Keratinocyte (primary cell): ENCODE data around the gene WDR35. TPM values are rescaled to one million over a fixed set of nuclear protein-coding genes. Genes with fewer than 3 reads are reported as not detected.

Source experiments
- DNase-seq: peaks from one replicate; pipeline ENCODE4 v3.0.0-alpha.2; 2011; ENCODE audit warnings: low read depth, missing footprints, low spot score
- FAIRE-seq: peaks from 2 replicates; lab custom pipeline; 2011; peaks lifted over from hg19 to GRCh38; lab: Jason Lieb, UNC
- H2AFZ ChIP-seq: 2 replicates; pipeline ENCODE4 v1.6.0; 2012; ENCODE audit warnings: low read length, control low read depth, inconsistent platforms; ENCODE audit not compliant: control insufficient read depth
- H3K27ac ChIP-seq: 2 replicates; pipeline ENCODE4 v1.5.1; 2011; ENCODE audit warnings: low read length; ENCODE audit not compliant: control insufficient read depth, insufficient read depth
- H3K27me3 ChIP-seq: 3 replicates; pipeline ENCODE4 v1.6.0; 2011; ENCODE audit warnings: low read length; ENCODE audit not compliant: control insufficient read depth, insufficient read depth; ENCODE audit errors: extremely low read depth
- H3K36me3 ChIP-seq, 2 experiments: 2 replicates in 1 of 2; 3 replicates in 1 of 2; pipeline ENCODE4 v1.5.1; 2011; ENCODE audit warnings: low read length in 2 of 2, mild to moderate bottlenecking in 1 of 2; ENCODE audit not compliant: control insufficient read depth in 2 of 2, insufficient read depth in 2 of 2; ENCODE audit errors: extremely low read depth in 1 of 2
- H3K4me1 ChIP-seq: 3 replicates; pipeline ENCODE4 v1.5.1; 2011; ENCODE audit warnings: low read length; ENCODE audit not compliant: control insufficient read depth, insufficient read depth; ENCODE audit errors: extremely low read depth
- H3K4me2 ChIP-seq: 3 replicates; pipeline ENCODE4 v1.6.0; 2011; ENCODE audit warnings: low read depth, low read length; ENCODE audit not compliant: control insufficient read depth, insufficient read depth; ENCODE audit errors: extremely low read depth
- H3K4me3 ChIP-seq, 3 experiments: fragments of 200-600 bp in 1 of 3; sonication (generic) in 1 of 3; 2 replicates in 2 of 3; 3 replicates in 1 of 3; pipeline ENCODE4 v1.5.1; 2011 to 2016; ENCODE audit warnings: low read length in 3 of 3, mild to moderate bottlenecking in 3 of 3, control low read depth in 2 of 3, inconsistent platforms in 1 of 3, low read depth in 1 of 3, mixed read lengths in 1 of 3, mixed run types in 1 of 3, moderate library complexity in 1 of 3; ENCODE audit not compliant: control insufficient read depth in 2 of 3, insufficient read depth in 2 of 3; ENCODE audit errors: extremely low read depth in 1 of 3
- H3K79me2 ChIP-seq: 2 replicates; pipeline ENCODE4 v1.6.0; 2012; ENCODE audit warnings: low read length; ENCODE audit not compliant: control insufficient read depth, insufficient read depth
- H3K9ac ChIP-seq: 3 replicates; pipeline ENCODE4 v1.6.0; 2011; ENCODE audit warnings: low read length; ENCODE audit not compliant: control insufficient read depth, insufficient read depth; ENCODE audit errors: extremely low read depth
- H3K9me1 ChIP-seq: 3 replicates; pipeline ENCODE4 v1.6.0; 2011; ENCODE audit warnings: low read length; ENCODE audit not compliant: control insufficient read depth, insufficient read depth; ENCODE audit errors: extremely low read depth
- H3K9me3 ChIP-seq: 2 replicates; pipeline ENCODE4 v1.5.1; 2012; ENCODE audit warnings: low read depth, low read length; ENCODE audit not compliant: control insufficient read depth
- H4K20me1 ChIP-seq: 3 replicates; pipeline ENCODE4 v1.6.0; 2011; ENCODE audit warnings: low read length; ENCODE audit not compliant: control insufficient read depth, insufficient read depth; ENCODE audit errors: extremely low read depth
- EZH2 ChIP-seq: IDR thresholded peaks from one replicate; pipeline ENCODE4 v1.6.1; 2012; ENCODE audit warnings: inconsistent platforms, mild to moderate bottlenecking, low read length, moderate library complexity
- dilution Hi-C: fragments of 300-500 bp; cut with MboI; formaldehyde crosslinking; loops from one replicate; pipeline ENCODE4 v1.7.0; 2020; ENCODE audit warnings: low sequenced_read_pairs; ENCODE audit not compliant: extremely low pct_ligation_motif_present
- polyA plus RNA-seq, 5 experiments: library from polyadenylated mRNA; depleted of rRNA in 3 of 5; stranded (reverse) in 3 of 5; stranded (forward) in 1 of 5; unstranded in 1 of 5; fragments of >200 nt; gene quantifications; 1 replicate in 1 of 5; 2 replicates in 3 of 5; 3 replicates in 1 of 5; pipeline versions ENCODE4 v1.2.1 to v1.2.3, GENCODE V29; 2011 to 2012; ENCODE audit warnings: missing spikeins in 2 of 5, low read depth in 1 of 5, low replicate concordance in 1 of 5
- TF ChIP-seq, protein P1 (sequence below), 3 experiments: IDR thresholded peaks in 1 of 3; conservative IDR thresholded peaks in 1 of 3; optimal IDR thresholded peaks in 1 of 3; 2 replicates in 2 of 3; 3 replicates in 1 of 3; pipeline versions ENCODE3 to v1.5.1; 2011; ENCODE audit warnings: low read length in 3 of 3, mild to moderate bottlenecking in 3 of 3, moderate library complexity in 2 of 3, control low read depth in 1 of 3, inconsistent platforms in 1 of 3; ENCODE audit not compliant: insufficient read depth in 2 of 3; ENCODE audit errors: extremely low read depth in 1 of 3

Gene WDR35
- polyA plus RNA-seq, 1 donor (not counting 4 experiments of a cell fraction or from before 2014, with no cell fraction given) = 8.8 TPM

DNA sequence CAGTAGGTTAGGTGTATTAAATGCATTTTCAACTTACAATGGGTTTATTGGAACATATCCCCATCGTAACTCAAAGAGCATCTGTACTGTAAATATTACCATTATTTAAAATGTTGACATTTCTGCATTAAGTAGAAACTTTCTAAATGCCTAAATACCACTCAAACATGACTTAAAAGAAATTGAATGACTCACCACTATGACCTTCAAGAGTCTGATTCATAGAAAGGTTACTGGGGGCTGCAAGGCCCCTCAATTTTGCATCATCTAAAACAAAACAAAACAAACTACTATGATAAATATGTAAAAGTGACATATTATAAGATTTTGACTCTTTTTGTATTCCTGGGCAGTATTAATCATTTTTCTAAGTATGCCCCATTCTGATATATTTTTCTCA lies 7.6 kb downstream of the WDR35 start:
- FAIRE-seq = no peak
- Histone ChIP-seq H3K4me1 (no peaks in the 10 kb centered on the region), H3K36me3 (peaks cover 0 to 4% of the 10 kb centered on the region in 2 experiments), H3K79me2 (peaks cover 3% of the 10 kb centered on the region), H3K9me1 (no peaks in the 10 kb centered on the region), H3K27me3 (no peaks in the 10 kb centered on the region), H4K20me1 (no peaks in the 10 kb centered on the region), H3K9me3 (no peaks in the 10 kb centered on the region), H3K27ac (no peak overlapping the region), H3K4me3 (no peak overlapping the region), H2AFZ (no peak overlapping the region), H3K4me2 (no peak overlapping the region), H3K9ac (no peak overlapping the region)
- no peak for TF ChIP-seq EZH2
- dilution Hi-C loops = no loop called here
- no peak for DNase-seq

- Histone ChIP-seq H3K9me3 (no peaks in the 10 kb centered on the region), H3K4me3 (no peak overlapping the region), H4K20me1 (no peaks in the 10 kb centered on the region), H3K36me3 (peaks cover 0 to 4% of the 10 kb centered on the region in 2 experiments), H3K4me2 (no peak overlapping the region), H2AFZ (no peak overlapping the region), H3K79me2 (no peaks in the 10 kb centered on the region), H3K9ac (no peak overlapping the region), H3K4me1 (no peaks in the 10 kb centered on the region), H3K27ac (no peak overlapping the region), H3K9me1 (no peaks in the 10 kb centered on the region), H3K27me3 (no peaks in the 10 kb centered on the region)
- dilution Hi-C loops = no loop called here
- DNase-seq = no peak
- TF ChIP-seq, protein P1, sequence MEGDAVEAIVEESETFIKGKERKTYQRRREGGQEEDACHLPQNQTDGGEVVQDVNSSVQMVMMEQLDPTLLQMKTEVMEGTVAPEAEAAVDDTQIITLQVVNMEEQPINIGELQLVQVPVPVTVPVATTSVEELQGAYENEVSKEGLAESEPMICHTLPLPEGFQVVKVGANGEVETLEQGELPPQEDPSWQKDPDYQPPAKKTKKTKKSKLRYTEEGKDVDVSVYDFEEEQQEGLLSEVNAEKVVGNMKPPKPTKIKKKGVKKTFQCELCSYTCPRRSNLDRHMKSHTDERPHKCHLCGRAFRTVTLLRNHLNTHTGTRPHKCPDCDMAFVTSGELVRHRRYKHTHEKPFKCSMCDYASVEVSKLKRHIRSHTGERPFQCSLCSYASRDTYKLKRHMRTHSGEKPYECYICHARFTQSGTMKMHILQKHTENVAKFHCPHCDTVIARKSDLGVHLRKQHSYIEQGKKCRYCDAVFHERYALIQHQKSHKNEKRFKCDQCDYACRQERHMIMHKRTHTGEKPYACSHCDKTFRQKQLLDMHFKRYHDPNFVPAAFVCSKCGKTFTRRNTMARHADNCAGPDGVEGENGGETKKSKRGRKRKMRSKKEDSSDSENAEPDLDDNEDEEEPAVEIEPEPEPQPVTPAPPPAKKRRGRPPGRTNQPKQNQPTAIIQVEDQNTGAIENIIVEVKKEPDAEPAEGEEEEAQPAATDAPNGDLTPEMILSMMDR (optimal IDR thresholded peaks at IDR 0.05 in 1 of 3, IDR thresholded peaks at IDR 0.05 in 1 of 3, conservative IDR thresholded peaks at IDR 0.05 in 1 of 3; ENCODE audit: extremely low read depth in 1 of 3, insufficient read depth in 2 of 3, low read length in 3 of 3) = no peak
- no peak for TF ChIP-seq EZH2
- no peak for FAIRE-seq
Observed at GRCh38 chr2:19979932-19980331, 10.0 kb downstream of the WDR35 start.

DNA sequence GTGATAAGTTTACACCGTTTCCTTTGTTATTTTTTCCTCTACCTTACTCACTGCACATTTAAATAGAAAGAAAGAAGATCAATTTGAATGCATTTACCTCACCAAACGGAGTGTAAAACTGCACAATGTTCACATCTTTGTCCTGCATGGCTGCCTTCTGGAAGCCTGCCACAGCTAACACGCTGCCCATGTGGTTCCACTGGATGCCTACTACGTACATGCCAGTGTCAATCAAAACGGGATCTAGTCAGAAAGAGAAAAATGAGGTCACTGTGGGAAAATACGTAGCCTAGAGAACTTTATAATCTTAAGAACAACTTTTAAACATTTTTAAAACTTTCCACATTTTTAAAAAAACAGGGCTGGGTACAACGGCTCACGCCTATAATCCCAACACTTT lies 16.4 kb downstream of the WDR35 start:
- no peak for TF ChIP-seq EZH2
- TF ChIP-seq, protein P1 (optimal IDR thresholded peaks at IDR 0.05 in 1 of 3, IDR thresholded peaks at IDR 0.05 in 1 of 3, conservative IDR thresholded peaks at IDR 0.05 in 1 of 3; ENCODE audit: extremely low read depth in 1 of 3, insufficient read depth in 2 of 3, low read length in 3 of 3) = no peak
- Histone ChIP-seq H3K79me2 (no peaks in the 10 kb centered on the region), H4K20me1 (no peaks in the 10 kb centered on the region), H3K9ac (no peak overlapping the region), H3K36me3 (peaks cover 8 to 9% of the 10 kb centered on the region in 2 experiments), H3K9me3 (no peaks in the 10 kb centered on the region), H3K4me1 (no peaks in the 10 kb centered on the region), H3K27me3 (no peaks in the 10 kb centered on the region), H3K27ac (no peak overlapping the region), H3K4me2 (no peak overlapping the region), H2AFZ (no peak overlapping the region), H3K4me3 (no peak overlapping the region), H3K9me1 (no peaks in the 10 kb centered on the region)
- FAIRE-seq = no peak
- no peak for DNase-seq
- dilution Hi-C loops = no loop called here
